GM19035 (cell line): ENCODE data around the gene OSBPL2.

Source experiments
- ATAC-seq: cut with Tn5 transposase; IDR thresholded peaks from one replicate; pipeline ENCODE4 v1.9.1; 2021; ENCODE audit not compliant: unreplicated experiment

The OSBPL2 gene

GRCh38 chr20:62219992-62220665 lies 18.2 kb upstream of the OSBPL2 start, which contains the start of gene HRH3:
TSS of gene HRH3 (minus strand) at chr20:62220278. CDS start at chr20:62219970, 308 bp downstream.
- ATAC-seq, result no peak

GRCh38 chr20:62220666-62221568 lies 17.4 kb upstream of the OSBPL2 start:
- no peak for ATAC-seq

DNA sequence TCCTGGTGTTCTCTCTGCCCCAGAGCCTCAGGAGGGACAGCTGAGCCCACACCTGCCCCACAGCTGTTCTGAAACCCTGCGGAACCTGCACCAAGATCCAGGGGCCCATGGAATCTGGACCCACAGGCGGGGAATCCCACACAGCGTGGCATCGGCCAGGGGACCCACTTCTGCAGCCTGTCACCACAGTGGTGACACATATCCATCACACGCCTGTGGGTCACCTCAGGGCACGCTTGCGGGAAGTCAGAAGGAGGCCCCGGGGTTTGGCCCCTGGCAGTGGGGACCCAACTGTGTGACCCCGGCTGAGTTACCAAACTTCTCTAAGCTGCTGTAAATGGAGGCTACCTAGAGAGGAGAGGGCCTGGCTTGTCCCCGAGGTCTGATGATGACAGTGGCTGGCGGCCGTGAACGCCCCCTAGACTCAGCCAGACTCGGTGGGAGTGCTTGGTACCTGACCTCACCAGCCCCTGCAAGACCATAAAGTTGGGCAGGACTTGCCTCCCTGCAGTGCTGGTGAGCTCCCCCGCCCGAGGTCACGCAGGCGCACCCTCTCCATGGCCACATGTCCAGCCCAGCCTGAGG lies 16.0 kb upstream of the OSBPL2 start:
- no peak for ATAC-seq

DNA sequence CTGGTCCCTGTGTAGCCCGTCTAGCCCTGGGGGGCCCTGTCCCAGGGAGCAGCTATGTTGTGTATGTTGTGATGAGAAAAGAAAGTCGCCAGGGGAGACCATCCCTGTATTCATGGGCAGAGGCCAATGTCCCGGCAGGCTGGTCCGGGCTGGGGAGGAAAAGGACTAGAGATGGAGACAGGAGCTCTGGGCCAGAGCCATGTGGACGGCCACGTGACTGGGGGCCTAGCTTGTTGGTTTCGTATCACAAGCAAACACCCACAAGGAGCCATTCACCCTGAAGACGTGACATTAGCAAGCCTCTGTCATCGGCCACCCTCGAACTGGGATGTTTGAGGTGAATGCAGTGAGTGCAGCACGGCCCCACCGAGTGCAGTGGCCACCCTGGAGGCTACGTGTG lies 15.3 kb upstream of the OSBPL2 start:
- no peak for ATAC-seq

DNA sequence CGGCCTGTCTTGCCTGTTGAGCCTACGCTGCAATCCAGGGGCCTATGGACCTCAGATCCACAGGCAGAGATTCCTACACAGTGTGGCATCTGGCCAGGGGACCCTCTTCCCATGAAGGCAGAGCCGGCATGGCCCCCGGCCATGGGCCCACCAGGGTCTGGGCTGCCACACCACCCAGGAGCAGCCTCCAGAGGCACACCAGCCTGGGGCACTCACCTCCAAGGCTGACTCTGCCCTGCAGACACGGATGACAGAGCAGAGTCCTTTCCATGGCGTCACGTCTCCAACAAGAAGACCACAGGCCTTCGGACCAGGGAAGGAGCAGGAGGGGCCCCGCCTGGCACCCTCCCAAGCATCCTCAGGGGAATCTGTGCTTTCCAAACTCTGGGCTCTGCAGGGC lies 14.8 kb upstream of the OSBPL2 start:
- no peak for ATAC-seq

DNA sequence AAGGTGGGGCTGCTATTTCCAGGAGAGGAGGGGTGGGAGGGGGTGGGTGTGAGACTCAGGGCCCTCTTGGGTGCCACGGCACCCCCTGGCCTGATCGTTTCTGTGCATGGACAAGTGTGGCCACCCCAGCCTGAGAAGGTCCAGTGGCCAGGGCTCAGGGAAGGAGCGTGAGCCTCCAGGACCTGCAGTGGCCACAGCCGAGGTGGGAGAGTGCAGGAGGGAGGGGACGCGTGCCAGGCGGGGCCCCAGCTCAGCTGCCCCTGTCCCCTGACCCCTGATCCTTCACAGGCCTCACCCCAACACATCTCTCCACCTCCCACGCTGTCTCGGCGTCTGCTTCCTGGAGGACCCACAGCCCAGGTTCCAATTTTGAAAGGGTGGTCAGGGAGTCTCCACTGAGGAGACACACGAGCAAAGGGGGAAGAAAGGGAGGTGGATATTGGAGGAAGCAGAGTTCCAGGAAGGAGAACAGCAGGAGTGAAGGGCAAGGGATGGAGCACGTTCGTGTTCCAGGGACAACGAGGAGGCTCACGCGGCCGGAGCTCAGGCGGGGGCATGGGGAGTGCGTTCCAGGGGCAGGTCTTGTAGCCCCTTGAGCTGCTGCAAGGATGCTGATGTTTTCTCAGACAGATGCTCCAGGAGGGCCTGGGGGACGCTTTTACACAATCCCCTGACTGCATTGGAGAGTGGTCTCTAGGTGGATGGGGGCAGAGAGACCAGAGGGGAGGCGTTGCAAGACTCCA lies 14.0 kb upstream of the OSBPL2 start:
- no peak for ATAC-seq

GRCh38 chr20:62225026-62225425 lies 13.3 kb upstream of the OSBPL2 start:
- no peak for ATAC-seq

DNA sequence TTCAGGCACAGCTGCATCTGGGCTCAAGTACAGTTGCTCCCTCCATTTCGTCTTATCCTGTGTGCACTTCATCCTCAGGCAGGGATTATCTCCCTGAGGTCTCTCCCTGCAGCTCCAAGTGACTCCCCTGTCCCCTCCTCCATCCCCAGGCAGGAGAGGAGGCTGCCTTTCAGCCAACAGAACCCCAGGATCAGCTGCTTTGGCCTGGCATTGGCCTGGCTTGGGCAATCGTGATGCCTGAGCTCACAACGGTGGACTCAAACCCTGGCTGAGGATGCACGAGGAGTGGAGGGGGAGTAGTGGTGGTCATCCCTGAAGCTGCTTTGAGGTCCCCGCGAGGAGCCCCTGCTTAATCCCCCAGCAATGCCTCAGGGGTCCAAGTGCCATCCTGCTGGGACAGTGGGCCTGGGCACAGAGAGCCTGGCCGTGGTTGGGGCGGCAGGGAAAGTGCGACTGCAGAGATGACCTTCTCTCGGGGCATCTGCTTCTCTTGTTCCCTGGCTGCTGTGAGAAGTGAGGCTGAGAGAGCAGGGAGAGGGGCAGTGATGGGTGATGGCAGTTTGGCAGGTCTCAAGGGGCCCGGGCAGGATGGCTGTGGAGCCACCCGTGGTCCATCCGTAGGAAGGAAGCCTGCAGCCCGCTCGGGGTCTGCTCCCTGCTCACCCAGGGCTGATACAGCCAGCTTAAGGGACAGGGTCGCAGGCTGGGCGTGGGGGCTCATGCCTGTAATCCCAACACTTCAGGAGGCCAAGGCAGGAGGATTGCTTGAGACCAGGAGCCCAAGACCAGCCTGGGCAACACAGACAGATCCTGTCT lies 12.3 kb upstream of the OSBPL2 start:
- ATAC-seq, result no peak

GRCh38 chr20:62226707-62227590 lies 11.4 kb upstream of the OSBPL2 start:
- no peak for ATAC-seq

DNA sequence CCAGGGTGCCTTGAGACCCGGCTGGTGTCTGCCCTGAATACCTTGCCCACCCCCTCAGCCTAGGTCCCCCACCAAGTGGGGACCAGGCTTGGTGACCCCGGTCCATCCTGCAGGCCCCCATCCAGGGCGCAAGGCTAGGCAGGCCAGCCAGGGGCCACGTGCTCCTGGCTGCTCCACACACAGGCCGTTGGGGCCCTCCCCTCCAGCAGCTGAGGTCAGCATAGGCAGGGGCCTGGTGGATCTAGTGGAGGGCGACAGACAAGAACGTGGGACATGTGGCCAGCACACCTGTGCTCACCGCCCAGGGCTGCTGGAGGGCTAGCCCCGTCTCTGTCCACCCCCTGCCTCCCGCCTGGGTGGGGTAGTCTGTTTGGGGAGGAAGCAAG lies 10.7 kb upstream of the OSBPL2 start:
- ATAC-seq, result no peak

GRCh38 chr20:62227977-62228958 lies 10.1 kb upstream of the OSBPL2 start:
- ATAC-seq, result no peak

- ATAC-seq, result no peak
These were observed 9.3 kb upstream of the OSBPL2 start for GRCh38 chr20:62228982-62229545.

DNA sequence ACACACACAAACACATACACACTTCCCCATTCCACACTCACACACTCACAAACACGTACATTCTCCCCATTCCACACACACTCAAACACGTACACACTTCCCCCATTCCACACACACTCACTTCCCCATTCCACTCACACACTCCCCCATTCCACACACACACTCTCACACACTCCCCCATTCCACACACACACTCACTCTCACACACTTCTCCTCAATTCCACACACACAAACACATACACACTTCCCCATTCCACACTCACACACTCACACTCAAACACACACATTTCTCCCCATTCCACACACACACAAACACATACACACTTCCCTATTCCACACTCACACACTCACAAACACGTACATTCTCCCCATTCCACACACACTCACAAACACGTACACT lies 8.7 kb upstream of the OSBPL2 start:
- no peak for ATAC-seq

DNA sequence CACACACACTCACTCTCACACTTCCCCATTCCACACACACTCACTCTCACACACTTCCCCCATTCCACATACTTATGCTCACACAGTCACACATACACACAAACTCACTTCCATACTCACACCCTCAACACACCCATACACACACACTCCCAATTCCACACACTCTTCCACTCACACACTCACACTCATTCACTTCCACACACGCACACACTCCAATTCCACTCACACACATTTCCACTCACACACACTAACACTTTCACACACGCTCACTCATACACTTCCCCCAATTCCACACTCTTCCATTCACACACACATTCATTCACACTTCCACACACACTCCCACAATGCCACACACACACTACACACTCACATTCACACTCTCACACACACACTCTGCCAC lies 8.0 kb upstream of the OSBPL2 start:
- ATAC-seq, result no peak

DNA sequence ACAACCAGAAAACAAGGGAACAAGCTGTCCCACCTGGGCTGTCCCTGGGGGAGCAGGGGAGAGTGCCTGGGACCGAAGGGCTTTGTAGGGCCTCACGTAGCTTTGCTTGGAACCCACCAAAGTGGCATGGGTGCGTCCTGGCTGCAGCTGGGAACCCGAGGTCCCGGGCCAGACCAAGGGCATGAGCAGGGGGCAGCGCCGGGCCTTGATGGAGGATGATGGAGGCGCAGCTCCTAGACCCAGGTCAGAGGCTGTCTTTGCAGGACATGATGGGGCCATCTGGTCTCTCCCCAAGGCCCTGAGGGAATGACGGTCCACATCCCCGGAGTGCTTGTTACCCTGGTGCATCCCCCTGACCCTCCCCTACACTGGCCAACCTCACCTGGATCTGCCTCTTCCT lies 7.6 kb upstream of the OSBPL2 start:
- no peak for ATAC-seq

- no peak for ATAC-seq
These were observed 7.0 kb upstream of the OSBPL2 start for GRCh38 chr20:62231292-62231691.

GRCh38 chr20:62232194-62232593 lies 6.1 kb upstream of the OSBPL2 start:
- ATAC-seq, result no peak
